Astrocyte (in vitro differentiated cells and primary cell): ENCODE results near the gene IL17A. TPM values are rescaled to one million over a fixed set of nuclear protein-coding genes. Genes with fewer than 3 reads are reported as not detected.
"Not testable (repeated sequence)": the region's sequence is repeated elsewhere in the genome, so short reads cannot be mapped to it uniquely, and the experiment has no call there.

ENCODE experiments used
- DNase-seq: peaks from one replicate; pipeline ENCODE4 v3.0.0-alpha.2; 2010; ENCODE audit warnings: low read depth
- FAIRE-seq: peaks from 2 replicates; lab custom pipeline; 2011; peaks lifted over from hg19 to GRCh38; lab: Jason Lieb, UNC
- H2AFZ ChIP-seq: 2 replicates; pipeline ENCODE4 v1.6.0; 2012; ENCODE audit warnings: low read depth, low read length, inconsistent platforms
- H3K27ac ChIP-seq: 2 replicates; pipeline ENCODE4 v1.5.1; 2011; ENCODE audit warnings: low read depth, low read length, inconsistent platforms
- H3K27me3 ChIP-seq: 2 replicates; pipeline ENCODE4 v1.6.0; 2011; ENCODE audit warnings: low read length, inconsistent platforms; ENCODE audit not compliant: insufficient read depth
- H3K36me3 ChIP-seq: 2 replicates; pipeline ENCODE4 v1.5.1; 2011; ENCODE audit warnings: low read length, inconsistent platforms; ENCODE audit not compliant: insufficient read depth
- H3K4me1 ChIP-seq: 2 replicates; pipeline ENCODE4 v1.5.1; 2011; ENCODE audit warnings: low read length, inconsistent platforms; ENCODE audit not compliant: insufficient read depth
- H3K4me2 ChIP-seq: 2 replicates; pipeline ENCODE4 v1.6.0; 2012; ENCODE audit warnings: low read length, inconsistent platforms
- H3K4me3 ChIP-seq: 2 replicates; pipeline ENCODE4 v1.5.1; 2011; ENCODE audit warnings: low read depth, mild to moderate bottlenecking, low read length, inconsistent platforms; ENCODE audit not compliant: insufficient read depth
- H3K79me2 ChIP-seq: 2 replicates; pipeline ENCODE4 v1.6.0; 2012; ENCODE audit warnings: mild to moderate bottlenecking, low read length, inconsistent platforms; ENCODE audit not compliant: insufficient read depth
- H3K9ac ChIP-seq: 2 replicates; pipeline ENCODE4 v1.6.0; 2012; ENCODE audit warnings: mild to moderate bottlenecking, low read length, inconsistent platforms
- H3K9me3 ChIP-seq: 2 replicates; pipeline ENCODE4 v1.5.1; 2012; ENCODE audit warnings: low read depth, mild to moderate bottlenecking, low read length, inconsistent platforms; ENCODE audit not compliant: insufficient read depth
- H4K20me1 ChIP-seq: 2 replicates; pipeline ENCODE4 v1.6.0; 2012; ENCODE audit warnings: low read length, inconsistent platforms; ENCODE audit not compliant: insufficient read depth
- H3K27ac Mint-ChIP-seq: one replicate; pipeline ENCODE4 v1.8.0; 2021; ENCODE audit warnings: mild to moderate bottlenecking, mixed read lengths; ENCODE audit not compliant: unreplicated experiment
- H3K27me3 Mint-ChIP-seq: one replicate; pipeline ENCODE4 v1.8.0; 2021; ENCODE audit warnings: low read depth, mixed read lengths; ENCODE audit not compliant: unreplicated experiment
- H3K36me3 Mint-ChIP-seq: one replicate; pipeline ENCODE4 v1.8.0; 2021; ENCODE audit warnings: low read depth, mixed read lengths; ENCODE audit not compliant: unreplicated experiment
- H3K4me1 Mint-ChIP-seq: one replicate; pipeline ENCODE4 v1.8.0; 2021; ENCODE audit warnings: low read depth, mixed read lengths; ENCODE audit not compliant: unreplicated experiment
- H3K4me3 Mint-ChIP-seq: one replicate; pipeline ENCODE4 v1.8.0; 2021; ENCODE audit warnings: mild to moderate bottlenecking, moderate library complexity, mixed read lengths; ENCODE audit not compliant: unreplicated experiment
- H3K9me3 Mint-ChIP-seq: one replicate; pipeline ENCODE4 v1.8.0; 2021; ENCODE audit warnings: mild to moderate bottlenecking, mixed read lengths; ENCODE audit not compliant: unreplicated experiment
- EZH2 ChIP-seq: IDR thresholded peaks from 2 replicates; pipeline ENCODE4 v1.6.1; 2012; ENCODE audit warnings: mild to moderate bottlenecking, low read length, inconsistent platforms; ENCODE audit not compliant: insufficient read depth
- total RNA-seq: library from RNA; stranded (reverse); gene quantifications from 2 replicates; pipeline ENCODE4 v1.2.1, GENCODE V29; 2021
- TF ChIP-seq, protein P1 (sequence below): IDR thresholded peaks from 2 replicates; pipeline ENCODE4 v1.5.1; 2011; ENCODE audit warnings: low read depth, mild to moderate bottlenecking, inconsistent platforms, low read length, moderate library complexity; ENCODE audit not compliant: insufficient read depth

The IL17A gene
- total RNA-seq, 1 donor from 2014 or later: not detected

DNA sequence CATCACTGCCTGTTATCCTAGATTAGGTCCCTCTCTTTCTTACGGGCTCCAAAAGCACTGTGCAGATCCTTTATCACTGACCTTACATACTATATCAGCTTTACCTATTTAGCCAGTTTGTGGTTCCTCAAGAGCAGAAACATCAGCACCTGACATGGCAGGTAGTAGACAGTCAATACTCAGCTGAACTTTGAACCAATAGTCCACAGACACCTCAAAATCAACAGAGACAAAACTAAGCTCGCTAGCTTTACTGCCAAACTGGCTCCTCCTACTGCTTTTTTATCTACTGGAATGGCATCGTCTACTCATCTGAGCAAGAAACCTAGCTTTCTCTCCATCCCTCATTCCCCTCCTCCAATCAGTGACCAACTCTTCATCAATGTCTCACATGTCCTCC, 5.6 kb downstream of the IL17A start:
- H3K4me2 ChIP-seq: no peak overlapping the region
- no peaks in the 10 kb centered on the region for H3K36me3 Mint-ChIP-seq
- no peaks in the 10 kb centered on the region for H3K27me3 ChIP-seq
- H3K27ac Mint-ChIP-seq: no peak overlapping the region
- H2AFZ ChIP-seq: no peak overlapping the region
- H3K4me3 ChIP-seq: no peak overlapping the region
- TF ChIP-seq EZH2: no peak
- TF ChIP-seq, protein P1, sequence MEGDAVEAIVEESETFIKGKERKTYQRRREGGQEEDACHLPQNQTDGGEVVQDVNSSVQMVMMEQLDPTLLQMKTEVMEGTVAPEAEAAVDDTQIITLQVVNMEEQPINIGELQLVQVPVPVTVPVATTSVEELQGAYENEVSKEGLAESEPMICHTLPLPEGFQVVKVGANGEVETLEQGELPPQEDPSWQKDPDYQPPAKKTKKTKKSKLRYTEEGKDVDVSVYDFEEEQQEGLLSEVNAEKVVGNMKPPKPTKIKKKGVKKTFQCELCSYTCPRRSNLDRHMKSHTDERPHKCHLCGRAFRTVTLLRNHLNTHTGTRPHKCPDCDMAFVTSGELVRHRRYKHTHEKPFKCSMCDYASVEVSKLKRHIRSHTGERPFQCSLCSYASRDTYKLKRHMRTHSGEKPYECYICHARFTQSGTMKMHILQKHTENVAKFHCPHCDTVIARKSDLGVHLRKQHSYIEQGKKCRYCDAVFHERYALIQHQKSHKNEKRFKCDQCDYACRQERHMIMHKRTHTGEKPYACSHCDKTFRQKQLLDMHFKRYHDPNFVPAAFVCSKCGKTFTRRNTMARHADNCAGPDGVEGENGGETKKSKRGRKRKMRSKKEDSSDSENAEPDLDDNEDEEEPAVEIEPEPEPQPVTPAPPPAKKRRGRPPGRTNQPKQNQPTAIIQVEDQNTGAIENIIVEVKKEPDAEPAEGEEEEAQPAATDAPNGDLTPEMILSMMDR: no peak
- FAIRE-seq: no peak
- no peaks in the 10 kb centered on the region for H4K20me1 ChIP-seq
- no peak overlapping the region for H3K27ac ChIP-seq
- no peaks in the 10 kb centered on the region for H3K36me3 ChIP-seq
- H3K9me3 ChIP-seq: no peaks in the 10 kb centered on the region
- peaks cover 1% of the 10 kb centered on the region for H3K9me3 Mint-ChIP-seq
- no peak for DNase-seq
- H3K9ac ChIP-seq: no peak overlapping the region
- H3K27me3 Mint-ChIP-seq: no peaks in the 10 kb centered on the region
- H3K4me1 ChIP-seq: no peaks in the 10 kb centered on the region
- no peaks in the 10 kb centered on the region for H3K4me1 Mint-ChIP-seq
- no peak overlapping the region for H3K4me3 Mint-ChIP-seq
- H3K79me2 ChIP-seq: no peaks in the 10 kb centered on the region

DNA sequence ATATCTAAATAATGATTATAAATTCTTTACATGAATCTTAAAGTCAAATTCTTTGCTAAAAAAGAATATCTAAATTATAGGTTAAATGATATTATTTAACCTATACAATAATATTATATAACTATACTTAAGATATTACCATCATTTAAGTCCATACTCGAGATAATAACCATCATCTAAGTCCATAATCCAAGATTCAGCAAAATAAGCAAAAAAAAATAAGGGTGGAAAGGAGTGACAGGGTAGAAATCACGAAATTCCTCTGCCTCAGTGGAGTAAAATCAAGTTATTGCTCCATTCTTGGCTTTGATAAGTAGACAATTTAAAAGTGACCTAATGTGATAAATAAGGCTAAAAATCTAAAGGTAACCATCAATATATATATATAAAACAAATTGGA, 9.7 kb downstream of the IL17A start:
- H3K27me3 ChIP-seq: no peaks in the 10 kb centered on the region

DNA sequence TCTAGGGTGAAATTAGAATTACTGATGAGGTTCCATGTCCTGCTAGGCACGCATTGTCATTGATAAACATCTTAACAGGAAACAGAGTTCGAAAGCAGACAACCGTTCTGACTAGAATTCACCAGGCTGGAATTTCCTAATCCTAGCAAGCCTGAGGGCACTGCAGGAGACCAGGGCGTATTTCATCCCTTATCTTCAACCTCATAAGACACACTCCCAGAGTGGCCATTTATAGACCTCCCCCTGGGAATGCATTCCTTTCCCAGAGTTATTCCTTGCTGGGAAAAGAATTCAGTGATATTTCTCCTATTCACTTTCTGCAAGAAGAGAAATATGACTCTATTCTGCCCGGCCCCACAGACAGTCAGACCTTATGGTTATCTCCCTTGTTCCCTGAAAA, 13.9 kb downstream of the IL17A start:
- not testable (repeated sequence) for H3K27me3 Mint-ChIP-seq, H3K9me3 ChIP-seq, H3K4me1 ChIP-seq, H3K36me3 Mint-ChIP-seq, H3K4me1 Mint-ChIP-seq, H3K4me3 ChIP-seq, H3K27ac Mint-ChIP-seq, H3K79me2 ChIP-seq, DNase-seq, H3K4me3 Mint-ChIP-seq, H4K20me1 ChIP-seq, H3K36me3 ChIP-seq, H3K27me3 ChIP-seq, H3K9ac ChIP-seq, H3K27ac ChIP-seq, H3K4me2 ChIP-seq, H2AFZ ChIP-seq, FAIRE-seq
- peaks cover 24% of the 10 kb centered on the region for H3K9me3 Mint-ChIP-seq

More for the DNA sequence above, 9.7 kb downstream of the IL17A start:
- Mint-ChIP-seq H3K4me1 (no peaks in the 10 kb centered on the region), H3K27me3 (no peaks in the 10 kb centered on the region), H3K9me3 (peaks cover 22% of the 10 kb centered on the region), H3K36me3 (no peaks in the 10 kb centered on the region), H3K4me3 (no peak overlapping the region), H3K27ac (no peak overlapping the region)
- no peak for DNase-seq
- Histone ChIP-seq H3K79me2 (no peaks in the 10 kb centered on the region), H3K4me2 (no peak overlapping the region), H3K27ac (no peak overlapping the region), H3K9ac (no peak overlapping the region), H3K4me1 (no peaks in the 10 kb centered on the region), H3K36me3 (no peaks in the 10 kb centered on the region), H3K9me3 (no peaks in the 10 kb centered on the region), H3K4me3 (no peak overlapping the region), H2AFZ (no peak overlapping the region), H4K20me1 (no peaks in the 10 kb centered on the region)
- TF ChIP-seq, protein P1: no peak
- no peak for TF ChIP-seq EZH2
- FAIRE-seq: no peak
